ENCODE results near the gene CPXM1.

The CPXM1 gene

GRCh38 chr20:2767768-2768631 is 32.4 kb downstream of the CPXM1 start:
- peak in 1 of 51 donors; percentile 9 for DNase-seq

- no peak for DNase-seq
Observed at GRCh38 chr20:2763186-2763585, 37.2 kb downstream of the CPXM1 start.

GRCh38 chr20:2762578-2763131 is 37.8 kb downstream of the CPXM1 start:
- DNase-seq: no peak

- no peak for DNase-seq
Observed at GRCh38 chr20:2761885-2762284, 38.5 kb downstream of the CPXM1 start.

- no peak for DNase-seq
Observed at GRCh38 chr20:2760952-2761305, 39.5 kb downstream of the CPXM1 start.

GRCh38 chr20:2760297-2760951 is 40.0 kb downstream of the CPXM1 start:
- DNase-seq: no peak

- DNase-seq: no peak
Observed at GRCh38 chr20:2759603-2760296, 40.7 kb downstream of the CPXM1 start.

GRCh38 chr20:2759143-2759542 is 41.3 kb downstream of the CPXM1 start:
- no peak for DNase-seq

GRCh38 chr20:2757969-2758368 is 42.5 kb downstream of the CPXM1 start:
- no peak for DNase-seq

GRCh38 chr20:2757001-2757400 is 43.4 kb downstream of the CPXM1 start:
- no peak for DNase-seq

- no peak for DNase-seq
Observed at GRCh38 chr20:2756056-2756611, 44.3 kb downstream of the CPXM1 start.

- no peak for DNase-seq
Observed at GRCh38 chr20:2755451-2756055, 44.9 kb downstream of the CPXM1 start.

GRCh38 chr20:2754424-2754823 is 46.0 kb downstream of the CPXM1 start:
- no peak for DNase-seq

- DNase-seq: no peak
Observed at GRCh38 chr20:2753461-2754040, 46.9 kb downstream of the CPXM1 start.

- peak in 2 of 51 donors; percentile 11 to 18 for DNase-seq
Observed at GRCh38 chr20:2752567-2753460, 47.6 kb downstream of the CPXM1 start.

GRCh38 chr20:2751878-2752566 is 48.4 kb downstream of the CPXM1 start:
- DNase-seq: no peak

GRCh38 chr20:2751347-2751877 is 49.0 kb downstream of the CPXM1 start:
- DNase-seq: no peak

GRCh38 chr20:2750491-2751251 is 49.8 kb downstream of the CPXM1 start:
- DNase-seq: no peak

All from hypothalamus (tissue), 51 donors.